OCI-LY1 (cell line): ENCODE data around the gene ELOVL6.

Source experiments
- H2AFZ ChIP-seq: fragments of 200-600 bp; sonication (generic), shearing (Covaris generic); 2 replicates; pipeline ENCODE4 v1.6.0; 2014; ENCODE audit warnings: antibody characterized with exemption, mild to moderate bottlenecking, low read length
- H3F3A ChIP-seq: fragments of 200-600 bp; sonication (generic), shearing (Covaris generic); 2 replicates; pipeline ENCODE4 v1.6.0; 2014; ENCODE audit warnings: mild to moderate bottlenecking, antibody characterized with exemption, low read length, moderate library complexity; ENCODE audit not compliant: insufficient read depth
- H3K27ac ChIP-seq: fragments of 200-600 bp; sonication (generic); 2 replicates; pipeline ENCODE4 v1.5.1; 2014; ENCODE audit warnings: low read length, mixed run types, mild to moderate bottlenecking, low read depth; ENCODE audit not compliant: poor library complexity, severe bottlenecking
- H3K27me3 ChIP-seq: fragments of 200-600 bp; sonication (generic); 2 replicates; pipeline ENCODE4 v1.6.0; 2014; ENCODE audit warnings: antibody characterized with exemption, mild to moderate bottlenecking, low read length, moderate library complexity; ENCODE audit not compliant: insufficient read depth
- H3K36me3 ChIP-seq: fragments of 200-600 bp; sonication (generic); 2 replicates; pipeline ENCODE4 v1.6.1; 2014; ENCODE audit warnings: mild to moderate bottlenecking, antibody characterized with exemption, low read length, moderate library complexity, mixed read lengths; ENCODE audit not compliant: insufficient read depth
- H3K4me1 ChIP-seq: fragments of 200-600 bp; sonication (generic); 2 replicates; pipeline ENCODE4 v1.5.1; 2014; ENCODE audit warnings: mild to moderate bottlenecking, low read length, moderate library complexity; ENCODE audit not compliant: insufficient read depth, severe bottlenecking
- H3K4me2 ChIP-seq: fragments of 200-600 bp; sonication (generic), shearing (Covaris generic); 2 replicates; pipeline ENCODE4 v1.6.1; 2014; ENCODE audit warnings: low read length
- H3K4me3 ChIP-seq: fragments of 200-600 bp; sonication (generic); 2 replicates; pipeline ENCODE4 v1.5.1; 2014; ENCODE audit warnings: low read length, low read depth, mild to moderate bottlenecking, mixed read lengths; ENCODE audit not compliant: poor library complexity, severe bottlenecking
- H3K79me2 ChIP-seq: fragments of 200-600 bp; shearing (Covaris generic); 2 replicates; pipeline ENCODE4 v1.6.1; 2016; ENCODE audit warnings: mixed run types, low read length, mixed read lengths; ENCODE audit not compliant: insufficient read depth
- H3K9ac ChIP-seq: fragments of 200-600 bp; sonication (generic), shearing (Covaris generic); 2 replicates; pipeline ENCODE4 v1.6.1; 2014; ENCODE audit warnings: mild to moderate bottlenecking, low read length, mixed read lengths
- H3K9me2 ChIP-seq: fragments of 200-600 bp; sonication (generic), shearing (Covaris generic); 2 replicates; pipeline ENCODE4 v1.6.1; 2014; ENCODE audit warnings: low read depth, mild to moderate bottlenecking, low read length, mixed read lengths
- H3K9me3 ChIP-seq: fragments of 200-600 bp; shearing (Covaris generic); 2 replicates; pipeline ENCODE4 v1.6.1; 2014; ENCODE audit warnings: low read length, mixed read lengths
- H4K20me1 ChIP-seq: fragments of 200-600 bp; sonication (generic), shearing (Covaris generic); 2 replicates; pipeline ENCODE4 v1.6.0; 2016; ENCODE audit warnings: mild to moderate bottlenecking, low read length; ENCODE audit not compliant: insufficient read depth
- EZH2 ChIP-seq: fragments of 200-600 bp; sonication (generic), shearing (Covaris generic); IDR thresholded peaks from 2 replicates; pipeline ENCODE4 v1.8.0; 2017; ENCODE audit warnings: borderline replicate concordance, mixed run types, mild to moderate bottlenecking, antibody characterized with exemption, low read length, moderate library complexity, mixed read lengths
- TF ChIP-seq, protein P1 (sequence below): fragments of 200-600 bp; sonication (generic), shearing (Covaris generic); IDR thresholded peaks from 2 replicates; pipeline ENCODE4 v1.5.1; 2017; ENCODE audit warnings: mild to moderate bottlenecking, antibody characterized with exemption, low read length, moderate library complexity, mixed read lengths

The ELOVL6 gene

DNA sequence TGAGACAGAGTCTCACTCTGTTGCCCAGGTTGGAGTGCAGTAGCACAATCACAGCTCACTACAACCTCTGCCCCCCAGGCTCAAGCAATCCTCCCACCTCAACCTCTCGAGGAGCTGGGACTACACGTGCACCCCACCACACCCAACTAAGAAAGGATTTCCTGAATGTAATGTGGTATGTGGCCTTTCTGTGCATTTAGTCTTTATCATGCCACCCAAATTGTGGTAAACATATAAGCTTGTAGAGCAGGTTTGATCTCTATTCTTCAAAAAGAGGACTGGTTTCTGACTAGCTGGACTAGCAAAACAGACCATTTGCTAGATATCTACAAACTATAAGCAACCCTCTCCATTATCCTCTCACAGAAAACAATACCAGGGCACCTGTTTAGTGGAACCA lies 33.6 kb downstream of the ELOVL6 start:
- Histone ChIP-seq H3K9ac (no peak overlapping the region), H3K4me2 (no peak overlapping the region; the same call in 1 of the 2 replicates), H3F3A (no peaks in the 10 kb centered on the region), H2AFZ (no peak overlapping the region), H3K79me2 (no peaks in the 10 kb centered on the region), H3K4me3 (no peak overlapping the region), H3K4me1 (peaks cover 20% of the 10 kb centered on the region), H3K36me3 (peaks cover 45% of the 10 kb centered on the region), H3K27ac (peak overlapping the region; percentile 37), H3K9me3 (no peaks in the 10 kb centered on the region), H3K27me3 (no peaks in the 10 kb centered on the region), H3K9me2 (no peaks in the 10 kb centered on the region), H4K20me1 (no peaks in the 10 kb centered on the region)
- TF ChIP-seq, protein P1, sequence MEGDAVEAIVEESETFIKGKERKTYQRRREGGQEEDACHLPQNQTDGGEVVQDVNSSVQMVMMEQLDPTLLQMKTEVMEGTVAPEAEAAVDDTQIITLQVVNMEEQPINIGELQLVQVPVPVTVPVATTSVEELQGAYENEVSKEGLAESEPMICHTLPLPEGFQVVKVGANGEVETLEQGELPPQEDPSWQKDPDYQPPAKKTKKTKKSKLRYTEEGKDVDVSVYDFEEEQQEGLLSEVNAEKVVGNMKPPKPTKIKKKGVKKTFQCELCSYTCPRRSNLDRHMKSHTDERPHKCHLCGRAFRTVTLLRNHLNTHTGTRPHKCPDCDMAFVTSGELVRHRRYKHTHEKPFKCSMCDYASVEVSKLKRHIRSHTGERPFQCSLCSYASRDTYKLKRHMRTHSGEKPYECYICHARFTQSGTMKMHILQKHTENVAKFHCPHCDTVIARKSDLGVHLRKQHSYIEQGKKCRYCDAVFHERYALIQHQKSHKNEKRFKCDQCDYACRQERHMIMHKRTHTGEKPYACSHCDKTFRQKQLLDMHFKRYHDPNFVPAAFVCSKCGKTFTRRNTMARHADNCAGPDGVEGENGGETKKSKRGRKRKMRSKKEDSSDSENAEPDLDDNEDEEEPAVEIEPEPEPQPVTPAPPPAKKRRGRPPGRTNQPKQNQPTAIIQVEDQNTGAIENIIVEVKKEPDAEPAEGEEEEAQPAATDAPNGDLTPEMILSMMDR = no peak
- no peak for TF ChIP-seq EZH2

DNA sequence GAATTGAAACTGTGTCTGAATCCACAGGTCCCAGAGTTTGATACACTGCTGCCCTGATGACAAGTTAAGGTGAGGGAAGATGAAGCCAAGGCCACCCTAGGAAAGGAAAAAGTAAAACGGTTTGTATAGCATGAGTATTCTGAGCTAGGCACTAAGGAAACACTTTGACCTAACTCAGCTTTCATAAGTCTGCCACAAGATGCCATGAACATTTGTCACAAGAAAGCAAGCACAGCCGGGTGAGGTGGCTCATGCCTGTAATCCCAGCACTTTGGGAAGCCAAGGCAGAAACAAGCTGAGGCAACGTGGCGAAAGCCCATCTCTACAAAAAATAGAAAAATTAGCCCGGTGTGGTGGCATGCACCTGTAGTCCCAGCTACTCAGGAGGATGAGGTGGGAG lies 34.2 kb downstream of the ELOVL6 start:
- H3K4me2 ChIP-seq = no peak overlapping the region
- no peaks in the 10 kb centered on the region for H3K27me3 ChIP-seq
- peaks cover 26% of the 10 kb centered on the region for H3K4me1 ChIP-seq
- no peaks in the 10 kb centered on the region for H4K20me1 ChIP-seq
- H3K79me2 ChIP-seq = no peaks in the 10 kb centered on the region
- no peaks in the 10 kb centered on the region for H3F3A ChIP-seq
- TF ChIP-seq EZH2 = no peak
- TF ChIP-seq, protein P1 = no peak
- no peak overlapping the region for H3K4me3 ChIP-seq
- no peaks in the 10 kb centered on the region for H3K9me2 ChIP-seq
- H3K27ac ChIP-seq = no peak overlapping the region
- H3K9me3 ChIP-seq = no peaks in the 10 kb centered on the region
- H3K9ac ChIP-seq = no peak overlapping the region
- peaks cover 45% of the 10 kb centered on the region for H3K36me3 ChIP-seq
- no peak overlapping the region for H2AFZ ChIP-seq

DNA sequence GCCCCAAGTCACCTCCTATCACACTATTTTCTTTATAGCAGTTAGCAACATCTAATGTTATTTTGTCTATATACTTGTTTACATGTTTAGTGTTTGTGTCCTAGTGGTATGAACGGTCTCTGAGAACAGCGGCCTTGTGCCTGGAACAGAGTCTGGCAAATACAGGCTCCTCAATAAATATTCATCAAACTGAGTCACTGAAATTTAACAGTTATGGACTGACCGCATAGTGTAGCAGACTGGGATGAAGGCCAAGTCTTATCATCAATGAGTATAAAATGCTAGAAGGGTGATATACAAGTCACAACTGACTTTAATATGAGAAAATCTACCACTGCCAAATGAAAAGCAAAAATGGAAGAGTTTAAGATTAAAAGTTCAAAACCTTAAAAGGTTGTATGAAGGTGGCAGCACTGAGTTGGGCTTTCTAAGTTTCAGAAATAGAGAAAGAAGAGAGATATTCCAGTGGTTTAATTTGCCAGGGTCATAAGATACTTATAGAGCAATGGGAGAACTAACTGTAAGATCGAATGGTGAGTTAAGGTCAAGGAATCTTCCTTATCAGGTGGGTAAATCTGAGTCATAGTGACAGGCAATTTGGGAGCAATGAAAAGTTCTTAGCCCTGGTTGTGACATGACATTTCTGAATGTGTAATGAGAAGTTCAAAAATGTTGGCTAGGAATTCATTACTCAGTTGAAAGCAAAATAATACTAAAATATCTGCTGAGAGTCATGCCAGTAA lies 34.9 kb downstream of the ELOVL6 start:
- H3K27me3 ChIP-seq = no peaks in the 10 kb centered on the region
- no peak overlapping the region for H3K9ac ChIP-seq
- H3K9me2 ChIP-seq = no peaks in the 10 kb centered on the region
- no peak overlapping the region for H3K4me3 ChIP-seq
- H3K4me2 ChIP-seq = no peak overlapping the region
- H3F3A ChIP-seq = no peaks in the 10 kb centered on the region
- no peak for TF ChIP-seq EZH2
- TF ChIP-seq, protein P1 = no peak; the same call in 1 of the 2 replicates
- peaks cover 27% of the 10 kb centered on the region for H3K4me1 ChIP-seq
- H3K27ac ChIP-seq = no peak overlapping the region
- H3K36me3 ChIP-seq = peaks cover 45% of the 10 kb centered on the region
- no peaks in the 10 kb centered on the region for H4K20me1 ChIP-seq
- H2AFZ ChIP-seq = no peak overlapping the region
- no peaks in the 10 kb centered on the region for H3K79me2 ChIP-seq
- no peaks in the 10 kb centered on the region for H3K9me3 ChIP-seq
